GM18508 (cell line): Measurements from ENCODE around the gene OXSR1.

Experiments used
- ATAC-seq: cut with Tn5 transposase; IDR thresholded peaks from one replicate; pipeline ENCODE4 v1.9.1; 2021; ENCODE audit warnings: moderate number of reproducible peaks; ENCODE audit not compliant: insufficient read depth, unreplicated experiment

OXSR1 gene

GRCh38 chr3:38164952-38165721 is at the start of gene OXSR1:
Gene OXSR1 (plus strand): TSS chr3:38165537. CDS start chr3:38165877, 340 bp downstream.
- ATAC-seq, result peak; percentile 92

GRCh38 chr3:38115645-38116427 is 49.5 kb upstream of the OXSR1 start:
- no peak for ATAC-seq

- no peak for ATAC-seq
Observed at GRCh38 chr3:38116471-38117162, 48.7 kb upstream of the OXSR1 start.

GRCh38 chr3:38117163-38117716 is 48.1 kb upstream of the OXSR1 start:
- no peak for ATAC-seq

- peak; percentile 57 for ATAC-seq
Observed at GRCh38 chr3:38117748-38118420, 47.5 kb upstream of the OXSR1 start.

- no peak for ATAC-seq
Observed at GRCh38 chr3:38118421-38119247, 46.7 kb upstream of the OXSR1 start.

GRCh38 chr3:38119248-38119544 is 46.1 kb upstream of the OXSR1 start:
- no peak for ATAC-seq

- ATAC-seq, result no peak
Observed at GRCh38 chr3:38119821-38120692, 45.3 kb upstream of the OXSR1 start.

- no peak for ATAC-seq
Observed at GRCh38 chr3:38120693-38121450, 44.5 kb upstream of the OXSR1 start.

GRCh38 chr3:38121451-38121831 is 43.9 kb upstream of the OXSR1 start:
- ATAC-seq, result no peak

- ATAC-seq, result no peak
Observed at GRCh38 chr3:38121832-38122461, 43.4 kb upstream of the OXSR1 start.

- no peak for ATAC-seq
Observed at GRCh38 chr3:38122712-38123290, 42.5 kb upstream of the OXSR1 start.

GRCh38 chr3:38124324-38125122 is 40.8 kb upstream of the OXSR1 start:
- no peak for ATAC-seq

- no peak for ATAC-seq
Observed at GRCh38 chr3:38125305-38126120, 39.8 kb upstream of the OXSR1 start.

GRCh38 chr3:38126121-38126892 is 39.0 kb upstream of the OXSR1 start:
- ATAC-seq, result no peak
